Spleen (tissue), 7 donors: ENCODE data around the gene SEC14L6.

Experiments used
- POLR2A ChIP-seq, 3 donors: fragments of 450-650 bp; IDR thresholded peaks; one replicate each; pipeline ENCODE4 v1.5.1; 2017; ENCODE audit warnings: antibody characterized with exemption in 3 of 3, mild to moderate bottlenecking in 1 of 3
- POLR2AphosphoS5 ChIP-seq, 3 donors: sonication (generic); formaldehyde crosslinking; IDR thresholded peaks; one replicate each; pipeline ENCODE4 v1.5.1; 2017; ENCODE audit warnings: antibody characterized with exemption in 3 of 3
- TF ChIP-seq, protein P1 (sequence below), 11 experiments: fragments of 200-600 bp in 7 of 11; fragments of 450-650 bp in 4 of 11; sonication (generic) in 4 of 11; IDR thresholded peaks in 8 of 11; conservative IDR thresholded peaks in 3 of 11; 1 replicate in 7 of 11; 2 replicates in 4 of 11; pipeline versions ENCODE4 v1.4.0 to v1.8.0; 2016 to 2021; ENCODE audit warnings: antibody characterized with exemption in 11 of 11, inconsistent platforms in 4 of 11, mild to moderate bottlenecking in 1 of 11
- donor health status: DM: no; HTN: no; CAD: no; lungs with moderate emphysema.
- donor health status: DM: no; HTN: no; CAD: no.
- donor health status: DM: no; HTN: no; CAD: no.

DNA sequence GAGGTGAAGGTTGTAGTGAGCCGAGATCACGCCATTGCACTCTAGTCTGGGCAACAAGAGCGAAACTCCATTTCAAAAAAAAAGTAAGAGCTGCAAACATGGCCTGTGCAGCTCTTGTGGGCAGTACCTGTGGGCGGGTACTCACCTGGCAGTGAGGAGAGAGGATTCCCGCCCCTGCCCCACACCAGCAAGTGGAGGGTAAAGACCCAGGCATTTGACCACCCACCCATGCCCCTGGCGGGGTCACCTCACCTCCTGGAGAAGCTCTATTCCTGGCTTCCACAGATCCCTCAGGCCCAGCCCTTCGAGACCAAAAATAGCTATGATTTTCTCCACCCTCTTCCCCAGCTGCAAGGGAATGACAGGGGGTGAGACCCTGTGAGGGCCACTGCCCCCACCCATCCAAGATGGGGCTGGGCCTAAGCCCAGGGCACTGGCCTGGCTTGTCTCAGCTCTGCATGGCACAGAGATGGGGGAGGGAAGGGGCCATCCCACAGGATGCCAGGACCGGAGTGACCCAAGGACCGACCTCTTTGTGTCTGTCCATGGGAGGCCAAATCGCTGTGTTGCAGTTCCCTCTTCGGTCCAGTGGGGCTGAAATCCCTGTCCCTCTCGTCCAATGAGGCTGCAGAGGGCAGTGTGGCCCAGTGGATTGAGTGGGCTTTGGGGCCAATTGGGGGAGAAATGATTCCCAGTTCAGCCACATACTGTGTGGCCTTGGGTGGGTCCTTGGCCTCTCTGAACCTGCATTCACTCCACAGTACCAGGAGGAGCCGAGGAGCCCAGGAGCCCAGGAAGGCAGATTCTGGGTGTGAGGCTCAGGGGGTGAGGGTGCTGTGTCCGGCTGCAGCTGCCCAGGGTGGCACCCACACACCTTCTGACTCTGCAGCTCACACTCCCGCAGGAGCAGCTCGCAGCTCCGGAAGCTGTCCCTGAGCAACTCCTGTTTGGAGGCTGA is 14.6 kb downstream of the SEC14L6 start:
- TF ChIP-seq POLR2AphosphoS5 (IDR thresholded peaks at IDR 0.05) (no peak), POLR2A (IDR thresholded peaks at IDR 0.05) (no peak)
- TF ChIP-seq, protein P1, sequence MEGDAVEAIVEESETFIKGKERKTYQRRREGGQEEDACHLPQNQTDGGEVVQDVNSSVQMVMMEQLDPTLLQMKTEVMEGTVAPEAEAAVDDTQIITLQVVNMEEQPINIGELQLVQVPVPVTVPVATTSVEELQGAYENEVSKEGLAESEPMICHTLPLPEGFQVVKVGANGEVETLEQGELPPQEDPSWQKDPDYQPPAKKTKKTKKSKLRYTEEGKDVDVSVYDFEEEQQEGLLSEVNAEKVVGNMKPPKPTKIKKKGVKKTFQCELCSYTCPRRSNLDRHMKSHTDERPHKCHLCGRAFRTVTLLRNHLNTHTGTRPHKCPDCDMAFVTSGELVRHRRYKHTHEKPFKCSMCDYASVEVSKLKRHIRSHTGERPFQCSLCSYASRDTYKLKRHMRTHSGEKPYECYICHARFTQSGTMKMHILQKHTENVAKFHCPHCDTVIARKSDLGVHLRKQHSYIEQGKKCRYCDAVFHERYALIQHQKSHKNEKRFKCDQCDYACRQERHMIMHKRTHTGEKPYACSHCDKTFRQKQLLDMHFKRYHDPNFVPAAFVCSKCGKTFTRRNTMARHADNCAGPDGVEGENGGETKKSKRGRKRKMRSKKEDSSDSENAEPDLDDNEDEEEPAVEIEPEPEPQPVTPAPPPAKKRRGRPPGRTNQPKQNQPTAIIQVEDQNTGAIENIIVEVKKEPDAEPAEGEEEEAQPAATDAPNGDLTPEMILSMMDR (IDR thresholded peaks at IDR 0.05 in 8 of 11, conservative IDR thresholded peaks at IDR 0.05 in 3 of 11) = no peak
